ENCODE data around the gene ZFAND6.

The ZFAND6 gene

DNA sequence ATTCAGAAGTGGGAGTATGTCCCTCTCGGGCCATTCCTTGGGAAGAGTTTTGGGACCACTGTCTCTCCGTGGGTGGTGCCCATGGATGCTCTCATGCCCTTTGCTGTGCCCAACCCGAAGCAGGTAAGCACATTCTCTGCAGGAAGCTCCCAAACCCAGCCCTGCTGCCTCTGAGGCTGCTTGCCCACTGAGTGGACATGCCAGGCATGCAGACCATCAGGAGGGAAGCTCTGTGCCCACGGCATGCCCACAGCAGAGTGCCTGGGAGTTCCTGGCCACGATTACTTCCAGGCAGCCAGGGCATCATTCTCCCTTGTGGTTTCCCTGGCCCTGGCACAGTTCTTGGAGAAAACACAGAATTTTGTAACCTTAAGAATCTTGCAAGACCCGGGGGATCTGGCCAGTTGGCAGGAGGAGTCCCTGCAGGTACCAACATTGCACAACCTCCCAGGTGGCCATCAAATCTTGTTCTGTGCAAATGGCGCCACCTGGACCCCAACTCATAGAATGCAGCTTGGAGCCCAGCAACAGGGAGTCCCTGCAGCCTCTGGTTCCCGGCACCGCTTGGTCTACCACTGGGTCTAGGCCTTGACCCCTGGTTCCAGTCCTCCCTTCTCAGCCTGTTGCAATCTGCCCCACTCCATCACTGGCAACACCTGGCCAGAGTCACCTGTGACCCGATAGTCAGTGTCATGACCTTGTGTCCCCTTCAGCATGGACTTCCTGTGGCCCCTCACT is 113.7 kb downstream of the ZFAND6 start:
- DNase-seq = peak; percentile 29

GRCh38 chr15:80174017-80174746 is 114.7 kb downstream of the ZFAND6 start:
- no peak for DNase-seq

DNA sequence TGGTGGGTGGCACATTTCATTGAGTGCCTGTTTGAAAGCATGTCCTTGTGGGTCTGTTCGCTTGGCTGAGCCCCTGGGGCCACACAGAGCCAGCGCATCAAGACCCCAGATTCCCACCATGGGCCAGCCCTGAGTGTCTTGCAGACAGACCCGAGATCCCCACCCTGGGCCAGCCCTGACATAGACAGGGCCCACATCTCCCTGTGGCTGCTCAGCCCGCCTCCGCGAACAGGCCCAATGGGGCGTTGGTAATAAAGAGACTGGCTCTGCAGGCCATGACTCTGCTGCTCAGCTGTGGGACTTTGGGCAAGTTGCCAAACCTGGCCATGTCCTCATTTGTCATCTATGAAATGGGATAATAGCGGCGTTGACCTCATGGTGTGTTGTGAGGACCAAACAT is 116.0 kb downstream of the ZFAND6 start:
- DNase-seq = no peak

DNA sequence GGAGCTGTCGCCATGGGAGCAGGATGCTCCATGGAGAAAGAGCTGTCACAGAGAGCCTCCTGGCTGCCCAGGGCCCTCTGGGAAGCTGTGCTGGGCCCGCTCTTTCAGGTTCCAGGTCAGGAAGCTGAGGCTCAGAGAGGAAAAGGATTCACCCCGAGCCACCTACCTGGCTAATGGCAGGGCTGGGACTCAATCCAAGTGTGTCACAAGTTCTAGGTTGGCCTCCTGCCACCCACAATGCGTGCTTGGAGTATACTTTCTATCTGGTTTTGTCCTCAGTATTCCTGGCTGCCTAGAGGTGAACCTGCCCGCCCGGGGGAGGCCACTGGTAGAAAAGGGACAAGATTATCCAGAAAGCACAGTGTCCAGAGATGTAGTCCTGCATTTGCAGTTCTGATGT is 117.0 kb downstream of the ZFAND6 start:
- no peak for DNase-seq

DNA sequence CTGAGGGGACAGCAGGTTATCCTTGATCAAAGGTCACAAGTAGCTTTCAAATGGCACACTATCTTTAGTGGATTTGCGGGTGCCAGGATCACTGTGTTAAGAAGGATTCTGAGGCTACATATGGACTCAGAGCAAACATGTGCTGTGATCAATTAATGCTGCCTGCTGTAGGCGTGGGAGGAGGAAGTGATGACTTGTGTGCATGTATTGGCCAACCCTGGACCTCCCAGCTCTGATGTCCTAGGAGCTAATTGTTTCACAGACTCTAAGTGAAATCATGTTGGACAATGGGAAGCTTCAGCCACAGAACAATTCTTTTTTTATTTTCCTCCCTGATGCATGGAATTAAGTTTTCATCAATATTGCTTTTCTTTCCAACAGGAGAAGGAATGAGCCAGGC is 117.7 kb downstream of the ZFAND6 start:
- no peak for DNase-seq

- no peak for DNase-seq
Measured at GRCh38 chr15:80179025-80179759, 119.7 kb downstream of the ZFAND6 start.

GRCh38 chr15:80179935-80180334 is 120.5 kb downstream of the ZFAND6 start:
- DNase-seq = no peak

GRCh38 chr15:80180468-80180867 is 121.0 kb downstream of the ZFAND6 start:
- DNase-seq = no peak

GRCh38 chr15:80180986-80181385 is 121.5 kb downstream of the ZFAND6 start:
- no peak for DNase-seq

DNA sequence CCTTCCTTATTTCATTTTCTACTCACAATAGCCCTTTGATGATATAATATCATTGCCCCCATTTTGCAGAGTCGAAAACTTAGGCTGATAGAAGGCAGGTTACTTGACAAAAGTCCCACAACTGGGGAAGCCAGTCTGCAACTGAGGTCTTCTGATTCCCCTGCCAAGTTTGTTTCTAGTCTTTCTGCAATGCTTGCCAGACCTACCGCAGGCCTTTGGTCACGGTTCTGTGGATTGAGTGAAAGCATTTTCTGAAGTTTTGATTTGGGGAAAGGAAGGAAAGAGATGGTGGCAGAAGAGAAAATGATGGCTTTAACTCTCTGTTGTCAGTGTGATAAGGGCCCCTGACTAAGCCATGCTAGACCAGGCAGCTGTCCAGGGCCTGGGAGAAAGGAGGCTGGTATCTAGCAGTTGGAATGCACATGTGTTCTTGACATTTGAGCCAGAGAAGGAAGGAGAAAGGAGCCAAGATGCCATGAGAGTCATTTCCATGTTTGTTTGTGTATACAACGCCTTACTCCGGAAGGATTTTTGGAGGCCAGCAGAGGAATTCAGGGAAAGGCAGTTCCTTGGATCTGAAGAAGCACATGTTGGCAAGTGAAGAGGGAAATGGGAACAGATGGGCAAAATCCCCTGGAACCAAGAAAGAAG is 123.3 kb downstream of the ZFAND6 start:
- no peak for DNase-seq

DNA sequence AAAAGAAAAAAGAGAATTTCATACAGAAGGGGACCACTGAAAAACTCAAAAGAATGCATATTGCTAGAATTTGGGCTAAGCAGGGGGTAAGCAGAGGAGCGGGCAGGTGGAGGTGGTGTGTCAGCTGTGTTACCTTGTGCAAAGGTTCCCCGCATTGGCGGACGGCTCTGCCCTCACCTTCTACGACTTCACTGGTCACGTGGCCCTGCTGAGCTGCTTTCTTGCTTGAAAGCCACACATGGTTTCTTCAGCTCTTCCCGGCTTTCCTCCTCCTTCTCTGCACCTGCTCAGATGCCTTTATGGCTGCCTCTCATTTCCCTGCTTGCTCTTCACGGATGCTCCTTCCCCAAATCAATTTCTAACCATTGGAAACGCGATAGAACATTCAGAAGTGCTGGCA is 123.8 kb downstream of the ZFAND6 start:
- DNase-seq = no peak

DNA sequence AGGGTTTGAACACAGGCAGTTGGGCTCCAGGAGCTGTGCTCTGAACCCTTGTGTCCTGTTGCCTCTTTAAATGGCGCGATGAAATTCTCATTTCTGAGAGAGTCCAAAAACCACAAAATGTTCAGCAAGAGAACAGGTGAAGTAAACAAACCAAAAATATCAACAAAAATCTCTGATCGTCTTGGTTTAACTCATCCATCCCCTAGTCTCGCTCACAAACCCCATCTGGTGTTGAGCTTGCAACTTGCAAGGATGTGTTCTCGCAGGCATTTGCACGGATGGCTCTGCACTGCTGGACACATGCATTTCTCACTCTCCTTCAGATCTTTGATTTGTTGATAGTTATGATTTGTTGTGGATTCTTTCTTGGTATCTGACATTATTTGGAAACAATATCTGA is 124.4 kb downstream of the ZFAND6 start:
- DNase-seq = no peak

- DNase-seq = no peak
Measured at GRCh38 chr15:80184554-80184953, 125.1 kb downstream of the ZFAND6 start.

DNA sequence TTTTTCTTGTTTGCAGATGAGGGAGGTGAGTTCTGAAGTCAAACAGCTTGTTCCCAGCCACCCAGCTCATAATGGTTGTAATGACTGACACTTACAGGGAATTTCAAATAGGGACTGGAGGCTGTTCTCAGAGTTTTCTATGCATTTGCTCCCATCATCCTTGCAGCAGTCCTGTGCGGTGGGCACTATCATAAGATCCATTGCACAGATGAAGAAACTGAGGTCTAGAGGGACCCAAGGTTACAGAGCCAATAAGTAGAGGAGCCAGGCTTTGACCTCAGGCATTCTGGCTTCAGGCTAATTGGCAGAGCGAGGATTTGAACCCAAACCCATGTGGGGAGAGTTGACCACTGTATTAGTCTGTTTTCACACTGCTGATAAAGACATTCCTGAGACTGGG is 125.7 kb downstream of the ZFAND6 start:
- DNase-seq = no peak

DNA sequence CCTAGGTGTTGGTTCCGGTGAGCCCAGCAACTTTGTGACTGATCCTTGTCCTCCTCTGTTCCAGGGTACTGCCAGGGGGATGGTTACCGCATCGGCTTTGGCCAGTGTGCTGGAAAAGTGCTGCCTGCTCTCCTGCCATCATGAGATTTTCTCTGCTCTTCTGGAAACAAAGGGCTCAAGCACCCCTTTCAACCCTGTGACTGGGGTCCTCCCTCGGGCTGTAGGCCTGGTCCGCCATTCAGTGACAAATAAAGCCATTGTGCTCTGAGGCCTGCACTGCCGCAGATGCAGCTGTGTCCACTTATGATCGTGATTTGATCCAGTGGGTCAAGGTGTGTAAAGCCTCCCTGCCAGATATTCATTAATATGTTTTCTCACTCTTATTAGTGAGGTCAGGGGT is 126.6 kb downstream of the ZFAND6 start:
- DNase-seq = no peak

- no peak for DNase-seq
Measured at GRCh38 chr15:80186597-80186996, 127.1 kb downstream of the ZFAND6 start.

Measured in NCI-H774 (cell line).